Heart left ventricle (tissue), 13 donors: ENCODE data around the gene B9D2.

Experiments used
- POLR2A ChIP-seq, 2 donors: fragments of 450-650 bp; IDR thresholded peaks; one replicate each; pipeline ENCODE4 v1.6.1; 2017; ENCODE audit warnings: antibody characterized with exemption in 2 of 2, mild to moderate bottlenecking in 2 of 2, moderate library complexity in 2 of 2
- TF ChIP-seq, protein P1 (sequence below), 12 donors: fragments of 200-600 bp; sonication (generic) in 4 of 12; IDR thresholded peaks; one replicate each; pipeline versions ENCODE4 v1.5.0 to v1.8.0; 2018 to 2022; ENCODE audit warnings: antibody characterized with exemption in 12 of 12, mild to moderate bottlenecking in 5 of 12
- donor health status: ischemic (EF 13 %, LVEDD 7.1; RV severe dilation, severe dysfunction).
- donor health status: DM: no; HTN: yes; CAD: no.
- donor health status: DM: no; HTN: no; CAD: no.
- donor health status: ischemic (EF 25% LVEDD 6.9; RV normal size, moderate dysfunction).
- donor health status: ischemic (EF 25% LVEDD 5.7; RV mildly dilated, moderate dysfunction).
- donor health status: ischemic (EF 35%, LVEDD 5.7; RV mildly dilated, moderate dysfunction).
- donor health status: nonischemic (EF 11% LVEDD 7.7; RV severe dilation, severe dysfunction).
- donor health status: DM: yes; HTN: yes; CAD: no.
- donor health status: PGD.
- donor health status: ischemic (EF 29% LVEDD 5.4; RV normal size, mild dysfunction).
- donor health status: nonischemic (EF 23%, LVEDD 6.1; RV moderate dilation, normal function).

DNA sequence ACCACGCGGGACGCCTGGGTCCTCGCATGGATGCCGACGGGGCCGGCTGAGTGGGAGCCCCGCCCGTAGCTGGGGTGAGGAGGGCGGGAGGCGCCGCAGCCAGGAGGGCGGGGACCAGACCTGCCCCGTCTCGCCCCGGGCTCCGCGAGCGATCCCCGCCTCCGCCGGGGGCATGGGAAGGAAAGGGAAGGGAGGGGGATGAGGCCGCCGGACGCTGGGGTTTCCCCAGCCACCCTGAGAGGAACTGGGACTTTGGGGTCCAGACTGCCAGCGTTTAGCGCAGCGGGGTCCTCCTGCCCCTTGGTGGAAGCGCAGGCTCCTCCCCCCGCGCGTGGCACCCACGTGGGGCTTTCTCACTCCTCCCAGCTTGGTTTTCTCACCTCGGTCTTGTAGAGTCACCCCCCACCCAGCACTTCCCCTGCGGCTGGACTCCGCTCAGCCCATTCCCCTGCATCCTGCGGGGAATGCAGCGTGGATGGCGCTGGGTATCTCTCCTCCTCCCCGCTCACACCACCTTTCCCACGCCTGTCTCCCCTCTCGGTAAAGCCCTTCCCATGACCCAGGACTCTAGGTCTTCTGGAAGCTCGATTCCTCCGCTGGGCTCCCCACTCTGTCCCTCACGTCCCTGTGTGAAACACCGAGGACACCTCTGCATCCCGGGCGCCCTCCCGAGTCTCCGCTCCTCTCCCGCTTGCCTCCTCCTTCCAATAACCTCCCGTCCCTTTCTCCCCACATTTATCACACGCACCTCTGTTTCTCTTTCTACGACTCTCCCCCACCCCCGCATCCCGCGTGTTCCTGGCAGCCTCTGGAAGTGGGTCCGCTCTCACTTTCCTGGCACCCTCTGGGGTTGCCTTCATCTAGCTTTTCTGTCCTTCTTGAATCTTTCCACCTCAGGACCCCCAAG lies 12.4 kb downstream of the B9D2 start:
- TF ChIP-seq POLR2A (IDR thresholded peaks at IDR 0.05) = no peak
- TF ChIP-seq, protein P1, sequence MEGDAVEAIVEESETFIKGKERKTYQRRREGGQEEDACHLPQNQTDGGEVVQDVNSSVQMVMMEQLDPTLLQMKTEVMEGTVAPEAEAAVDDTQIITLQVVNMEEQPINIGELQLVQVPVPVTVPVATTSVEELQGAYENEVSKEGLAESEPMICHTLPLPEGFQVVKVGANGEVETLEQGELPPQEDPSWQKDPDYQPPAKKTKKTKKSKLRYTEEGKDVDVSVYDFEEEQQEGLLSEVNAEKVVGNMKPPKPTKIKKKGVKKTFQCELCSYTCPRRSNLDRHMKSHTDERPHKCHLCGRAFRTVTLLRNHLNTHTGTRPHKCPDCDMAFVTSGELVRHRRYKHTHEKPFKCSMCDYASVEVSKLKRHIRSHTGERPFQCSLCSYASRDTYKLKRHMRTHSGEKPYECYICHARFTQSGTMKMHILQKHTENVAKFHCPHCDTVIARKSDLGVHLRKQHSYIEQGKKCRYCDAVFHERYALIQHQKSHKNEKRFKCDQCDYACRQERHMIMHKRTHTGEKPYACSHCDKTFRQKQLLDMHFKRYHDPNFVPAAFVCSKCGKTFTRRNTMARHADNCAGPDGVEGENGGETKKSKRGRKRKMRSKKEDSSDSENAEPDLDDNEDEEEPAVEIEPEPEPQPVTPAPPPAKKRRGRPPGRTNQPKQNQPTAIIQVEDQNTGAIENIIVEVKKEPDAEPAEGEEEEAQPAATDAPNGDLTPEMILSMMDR (IDR thresholded peaks at IDR 0.05) = no peak
